MV-4-11 (cell line): ENCODE results near the gene CRHBP.
"Not testable (repeated sequence)": the region's sequence is repeated elsewhere in the genome, so short reads cannot be mapped to it uniquely, and the experiment has no call there.

Experiments
- DNase-seq: peaks from one replicate; lab custom pipeline; 2025; lab: John Stamatoyannopoulos, UW

Gene CRHBP

DNA sequence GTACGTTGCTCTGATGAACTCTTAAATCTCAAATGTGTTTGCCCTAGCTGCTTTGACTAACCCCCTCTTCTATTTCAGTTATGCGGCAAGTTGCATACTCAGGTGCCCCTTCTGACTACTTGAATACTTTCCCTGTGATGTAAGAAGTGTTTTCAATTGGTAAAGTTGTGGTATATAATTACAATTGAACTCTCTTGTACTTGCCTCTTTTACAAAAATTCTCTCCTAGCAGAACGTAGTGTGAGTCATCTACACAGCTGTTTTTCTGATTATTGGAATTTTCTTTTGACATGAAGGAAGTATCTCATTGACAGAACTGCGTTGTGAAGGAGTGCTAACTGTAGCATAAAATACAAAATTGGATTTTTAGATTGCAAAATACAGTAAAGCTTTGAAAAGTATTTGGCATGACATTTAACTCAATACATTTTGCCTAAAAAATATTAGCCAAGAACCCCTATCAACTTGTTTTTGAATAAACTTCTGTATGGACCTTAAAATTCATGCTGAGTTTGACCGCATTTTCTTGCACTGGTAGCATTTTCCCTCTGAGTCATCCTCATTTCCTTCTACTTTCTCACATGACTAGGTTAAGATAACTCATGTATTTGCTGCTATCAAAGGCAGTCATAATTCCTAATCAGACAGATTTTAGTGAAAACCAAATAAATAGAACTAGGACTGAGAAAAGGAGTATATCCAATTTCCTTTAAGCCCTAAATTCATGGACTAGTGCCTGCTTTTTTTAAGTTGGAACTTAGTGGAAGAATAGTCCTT is 6.3 kb downstream of the CRHBP start:
- peak; percentile 62 for DNase-seq

- peak; percentile 80 for DNase-seq
Measured at GRCh38 chr5:76960004-76960625, 7.3 kb downstream of the CRHBP start.

DNA sequence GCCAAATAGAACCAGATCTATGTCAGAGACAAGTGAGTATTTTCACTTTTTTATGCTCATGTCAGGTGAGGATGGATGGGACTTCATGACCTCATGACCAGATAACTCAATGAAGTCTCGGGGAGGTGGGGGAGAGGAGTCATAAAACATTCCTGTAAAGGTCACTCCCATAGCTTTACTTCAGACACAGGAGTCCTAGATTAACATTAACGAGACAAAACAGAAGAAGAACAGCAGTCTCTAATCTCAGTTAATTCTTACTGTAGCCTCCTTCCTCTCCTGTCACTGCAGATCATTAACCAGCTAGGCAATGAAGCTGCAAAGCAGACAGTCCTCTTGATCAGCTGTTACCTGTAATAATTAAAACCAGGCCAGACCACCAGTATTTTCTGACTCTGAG is 11.2 kb downstream of the CRHBP start:
- no peak for DNase-seq

- no peak for DNase-seq
Measured at GRCh38 chr5:76971511-76971910, 18.7 kb downstream of the CRHBP start.

DNA sequence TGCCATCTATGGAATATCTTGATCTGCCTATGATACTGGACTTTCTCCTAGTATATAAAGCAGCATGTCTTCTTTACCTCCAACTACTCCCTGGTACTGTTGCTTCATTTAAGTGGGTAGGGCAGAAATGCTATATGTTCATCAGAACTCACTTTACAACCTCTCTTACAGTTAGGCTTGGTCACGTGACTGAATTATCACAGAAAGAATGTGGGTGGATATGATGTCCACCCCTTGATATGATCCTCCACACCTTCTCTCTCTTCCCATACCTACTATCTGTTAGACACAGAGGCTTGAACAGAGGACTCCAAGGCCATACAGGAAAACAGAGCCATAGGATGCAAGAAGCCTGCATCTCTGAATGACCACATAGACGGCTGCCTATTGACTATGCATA is 19.8 kb downstream of the CRHBP start:
- DNase-seq: no peak

- peak; percentile 24 for DNase-seq
Measured at GRCh38 chr5:76974785-76975184, 21.9 kb downstream of the CRHBP start.

DNA sequence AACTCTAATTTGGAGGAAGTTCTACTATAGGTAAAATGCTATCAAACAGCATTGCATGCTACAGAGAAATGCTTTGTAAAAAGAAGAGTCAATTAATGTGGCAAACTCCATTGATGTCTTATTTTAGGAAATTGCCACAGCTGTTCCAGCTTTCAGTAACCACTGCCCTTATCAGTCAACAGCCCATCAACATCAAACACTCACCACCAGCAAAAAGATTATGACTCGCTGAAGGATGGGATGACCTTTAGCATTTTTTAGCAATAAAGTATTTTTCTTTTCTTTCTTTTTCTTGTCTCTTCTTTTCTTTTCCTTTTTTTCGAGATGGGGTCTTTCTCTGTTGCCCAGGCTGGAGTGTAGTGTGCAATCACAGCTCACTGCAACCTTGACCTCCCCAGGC is 26.0 kb downstream of the CRHBP start:
- no peak for DNase-seq

DNA sequence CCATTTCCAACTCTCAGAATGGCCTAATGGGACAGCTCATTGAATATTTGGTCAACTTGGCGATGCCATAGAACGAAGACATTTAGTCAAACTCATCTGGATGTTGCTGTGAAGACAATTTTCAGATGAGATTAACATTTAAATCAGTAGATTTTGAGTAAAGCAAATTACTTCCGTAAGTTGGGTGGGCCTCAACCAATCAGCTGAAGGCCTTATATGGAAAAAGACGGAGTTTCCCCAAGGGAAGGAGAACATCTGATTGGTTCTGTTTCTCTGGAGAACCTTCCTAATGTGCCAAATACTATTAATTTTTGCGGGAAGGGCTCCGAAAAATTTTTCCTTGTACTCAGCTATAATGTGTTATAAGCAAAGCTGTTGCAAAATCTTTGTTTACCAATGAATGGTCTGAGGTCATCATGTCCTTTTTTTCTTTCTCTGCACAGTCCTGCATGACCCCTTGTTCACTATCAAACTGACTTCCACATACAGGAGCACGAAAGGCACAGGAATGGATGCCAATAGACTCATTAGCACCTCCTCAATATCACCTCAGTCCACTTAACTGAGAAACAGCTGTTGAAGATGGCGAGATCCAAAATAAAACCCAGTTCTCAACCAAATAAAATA is 27.8 kb downstream of the CRHBP start:
- DNase-seq: no peak

DNA sequence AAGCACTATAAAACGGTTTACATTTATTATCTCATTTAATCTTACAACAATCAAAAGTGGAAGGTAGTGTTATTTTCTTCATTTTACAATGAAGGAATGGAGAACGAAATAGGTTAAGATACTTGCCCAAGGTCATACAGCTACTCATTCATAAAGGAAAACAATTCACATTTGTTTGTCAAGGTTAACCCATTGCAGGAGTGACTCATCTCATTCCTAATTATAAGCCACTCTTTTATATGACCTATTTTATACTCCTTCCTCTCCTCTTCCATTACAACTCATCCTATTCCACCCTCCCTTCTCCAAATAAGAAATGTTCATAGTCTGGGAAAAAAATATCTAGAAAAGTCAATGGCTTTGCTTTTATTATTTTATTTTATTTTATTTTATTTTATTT is 29.6 kb downstream of the CRHBP start:
- DNase-seq: no peak

GRCh38 chr5:76983468-76983867 is 30.6 kb downstream of the CRHBP start:
- DNase-seq: no peak

DNA sequence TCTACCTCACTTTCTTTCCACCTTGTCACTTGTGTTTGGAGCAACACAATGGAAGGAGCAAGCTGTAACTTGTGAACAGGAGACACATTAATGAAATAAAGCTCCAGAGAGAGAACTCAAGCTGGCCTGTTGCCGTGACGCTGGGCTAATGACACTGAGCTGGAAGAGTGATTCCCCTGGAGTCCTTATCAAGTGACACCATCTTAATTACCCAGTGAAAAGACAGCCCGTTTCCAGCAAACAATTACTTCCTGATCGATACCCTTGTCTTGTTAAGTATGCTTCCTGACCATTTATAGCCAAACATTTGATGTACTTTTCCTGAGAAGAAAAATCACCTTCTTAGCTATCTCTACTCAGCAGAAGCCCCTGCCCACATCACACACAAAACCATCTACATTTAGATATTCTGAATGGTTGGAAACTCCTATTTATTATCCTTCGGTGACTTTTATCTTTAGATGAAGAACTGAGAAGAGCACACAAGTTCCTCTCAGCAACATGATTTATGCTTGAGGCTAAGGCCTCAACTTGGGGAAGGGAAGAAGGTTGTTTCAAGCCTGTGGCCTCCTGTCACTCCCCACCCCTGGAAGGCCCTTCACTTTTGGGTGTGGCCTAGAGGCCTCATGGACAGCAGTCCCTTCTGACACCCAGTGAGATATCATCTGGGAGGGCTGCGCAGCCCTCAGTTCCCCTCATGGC is 34.1 kb downstream of the CRHBP start:
- DNase-seq: peak; percentile 63

- peak; percentile 83 for DNase-seq
Measured at GRCh38 chr5:76990899-76991459, 38.1 kb downstream of the CRHBP start.

GRCh38 chr5:76993436-76993835 is 40.6 kb downstream of the CRHBP start:
- not testable (repeated sequence) for DNase-seq

GRCh38 chr5:76994337-76994736 is 41.5 kb downstream of the CRHBP start:
- DNase-seq: no peak

GRCh38 chr5:76998251-76998650 is 45.4 kb downstream of the CRHBP start:
- DNase-seq: not testable (repeated sequence)

DNA sequence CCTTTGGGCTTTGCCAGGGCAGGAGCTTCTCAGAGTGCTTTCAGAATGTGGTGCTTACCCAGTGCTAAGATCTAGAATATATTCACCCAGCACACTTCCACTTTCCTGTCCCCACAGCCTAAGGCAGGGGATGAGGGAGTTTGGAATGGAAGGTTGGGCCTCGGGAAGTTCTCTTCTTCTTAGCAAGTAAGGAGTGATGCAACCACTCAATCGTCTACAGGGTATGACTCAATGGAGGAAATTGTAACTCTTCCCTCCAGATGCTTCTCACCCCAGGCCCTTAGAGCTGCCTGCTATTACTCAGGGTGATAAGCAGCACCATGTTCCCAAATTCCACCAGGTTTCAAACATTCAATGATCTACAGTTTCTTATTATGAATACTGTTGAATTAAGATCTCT is 46.6 kb downstream of the CRHBP start:
- DNase-seq: peak; percentile 73

DNA sequence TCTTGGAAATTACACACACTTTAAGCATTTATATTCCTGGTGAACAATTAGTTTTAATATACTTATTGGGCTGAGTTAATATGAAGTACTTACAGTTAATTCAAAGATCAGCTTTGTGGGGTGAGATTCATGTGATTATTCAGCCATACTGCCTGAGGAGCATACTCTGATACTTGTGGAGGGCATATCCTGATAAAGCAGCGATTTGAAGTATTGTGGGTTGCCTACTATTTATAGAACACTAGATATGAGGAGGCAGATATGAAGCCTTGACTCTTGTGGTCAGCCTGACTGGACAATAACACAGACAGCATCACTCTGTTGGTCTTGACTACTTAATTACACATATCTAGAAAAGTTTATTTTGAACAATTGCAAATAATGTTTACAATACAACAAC is 50.4 kb downstream of the CRHBP start:
- DNase-seq: no peak

- DNase-seq: no peak
Measured at GRCh38 chr5:77006124-77006523, 53.3 kb downstream of the CRHBP start.

GRCh38 chr5:77008413-77008812 is 55.6 kb downstream of the CRHBP start:
- no peak for DNase-seq

DNA sequence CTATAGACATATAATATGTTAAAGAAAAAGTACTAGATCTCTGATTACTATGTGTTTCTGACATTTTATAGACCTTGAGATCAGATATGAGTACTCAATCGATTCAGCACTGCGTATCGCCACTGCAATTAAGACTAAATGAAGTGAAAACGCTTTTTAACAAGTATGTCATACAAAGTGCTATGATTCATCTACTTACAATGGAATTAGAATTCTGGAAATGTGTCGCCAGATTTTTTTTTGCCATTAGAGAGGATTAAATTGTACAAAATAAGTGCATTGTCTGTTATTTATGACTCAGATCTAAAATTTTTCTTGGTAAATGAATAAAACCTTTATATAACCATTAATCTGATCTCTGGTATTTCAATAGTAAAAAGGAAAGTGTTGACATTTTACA is 57.4 kb downstream of the CRHBP start:
- DNase-seq: no peak

DNA sequence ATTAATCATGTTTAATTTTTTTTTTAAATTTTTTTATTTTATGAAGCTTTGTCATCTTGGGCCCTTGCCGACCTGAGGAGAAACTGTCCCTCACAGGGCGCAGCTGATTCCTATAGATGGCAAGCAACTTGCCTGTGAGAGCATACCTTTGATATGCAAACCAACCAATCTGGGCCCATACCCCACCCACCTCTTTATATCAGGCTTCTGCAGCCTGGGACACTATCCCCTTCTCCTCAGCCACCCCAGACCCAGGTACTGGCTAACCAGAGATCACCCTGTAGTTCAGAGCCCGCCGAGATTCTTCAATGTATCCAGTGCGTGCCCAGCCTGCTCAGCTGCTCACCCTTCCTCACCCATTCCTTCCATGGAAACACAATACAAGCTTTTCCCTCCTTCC is 58.7 kb downstream of the CRHBP start:
- DNase-seq: no peak

DNA sequence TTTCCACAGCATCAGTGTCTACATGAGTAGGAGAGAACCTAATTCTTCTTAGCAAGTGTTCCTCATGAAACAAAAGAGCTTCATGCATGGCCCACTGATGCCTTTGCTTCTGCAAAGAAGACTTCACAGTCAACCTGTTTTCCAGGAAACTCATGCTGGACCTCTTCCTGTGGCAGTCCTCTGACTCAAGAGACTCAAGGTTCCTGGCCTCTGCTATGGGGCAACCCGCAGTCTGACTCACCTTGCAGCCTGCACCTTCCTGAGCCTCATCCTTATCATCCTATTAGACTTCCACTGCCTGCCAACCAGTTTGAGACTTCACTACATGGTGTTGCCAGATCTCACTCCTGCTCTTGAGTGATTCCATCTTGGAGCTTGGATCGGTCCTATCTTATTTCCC is 59.8 kb downstream of the CRHBP start:
- DNase-seq: no peak
